HK-2 (cell line): ENCODE data around the gene EFCAB6.

Experiments used
- DNase-seq: peaks from one replicate; pipeline ENCODE4 v3.0.0-alpha.2; 2018; ENCODE audit not compliant: unreplicated experiment

The EFCAB6 gene

DNA sequence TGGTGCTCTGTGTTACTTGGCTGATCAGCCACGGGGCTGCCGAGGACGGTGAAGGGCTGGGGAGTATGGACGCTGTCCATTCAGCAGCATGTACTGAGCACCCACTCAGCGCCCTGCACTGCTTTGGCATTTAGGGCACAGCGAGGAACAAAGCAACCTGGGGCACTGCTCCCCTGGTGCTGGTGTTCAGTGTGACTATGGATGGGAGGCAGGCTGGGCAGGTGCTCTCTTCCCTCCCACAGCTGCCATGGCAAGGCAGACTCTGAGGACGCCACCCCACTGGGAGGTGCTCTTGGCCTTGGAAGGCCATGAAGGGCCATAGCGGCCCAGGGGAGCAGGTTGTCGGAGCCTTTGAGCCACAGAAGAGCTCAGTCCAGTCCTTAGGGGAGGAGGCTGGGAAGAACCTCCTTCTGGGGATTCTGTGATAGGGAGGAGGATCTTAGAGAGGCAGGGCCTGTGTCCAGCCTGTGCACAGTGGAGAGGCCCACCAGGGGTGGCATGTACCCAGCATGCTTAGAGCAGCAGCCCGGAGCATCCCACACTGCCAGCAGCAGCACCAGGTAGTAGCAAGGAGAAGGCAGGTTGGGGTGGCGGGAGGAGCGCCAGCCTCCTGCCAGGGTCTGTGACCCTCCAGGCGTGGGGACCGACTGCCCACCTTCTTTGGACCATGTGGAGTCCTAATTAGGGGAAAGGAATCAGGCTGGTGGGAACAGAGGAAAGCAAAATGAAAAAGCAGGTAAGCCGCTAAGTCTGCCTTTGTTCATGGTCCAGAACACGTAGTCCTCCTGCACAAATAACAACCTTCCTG, 258.4 kb downstream of the EFCAB6 start:
- no peak for DNase-seq

DNA sequence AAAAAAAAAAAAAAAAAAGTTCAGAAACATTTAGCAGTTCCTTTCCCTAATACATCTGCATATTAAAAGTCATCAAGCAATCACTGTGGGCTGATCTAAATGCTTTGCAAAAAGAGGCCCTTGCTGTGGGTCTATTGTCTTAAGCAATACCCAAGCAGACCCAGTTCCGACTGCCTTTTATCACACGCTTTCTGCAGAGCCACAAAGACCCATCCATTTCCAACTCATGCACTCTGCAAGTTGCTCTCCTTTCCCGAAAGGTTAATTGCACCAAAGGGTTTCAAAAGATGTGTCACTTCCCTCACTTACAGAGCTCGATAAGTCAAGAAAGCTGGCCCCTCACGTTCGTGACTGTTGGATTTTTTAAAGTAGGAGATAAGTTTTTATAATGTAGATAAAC, 261.4 kb downstream of the EFCAB6 start:
- no peak for DNase-seq

DNA sequence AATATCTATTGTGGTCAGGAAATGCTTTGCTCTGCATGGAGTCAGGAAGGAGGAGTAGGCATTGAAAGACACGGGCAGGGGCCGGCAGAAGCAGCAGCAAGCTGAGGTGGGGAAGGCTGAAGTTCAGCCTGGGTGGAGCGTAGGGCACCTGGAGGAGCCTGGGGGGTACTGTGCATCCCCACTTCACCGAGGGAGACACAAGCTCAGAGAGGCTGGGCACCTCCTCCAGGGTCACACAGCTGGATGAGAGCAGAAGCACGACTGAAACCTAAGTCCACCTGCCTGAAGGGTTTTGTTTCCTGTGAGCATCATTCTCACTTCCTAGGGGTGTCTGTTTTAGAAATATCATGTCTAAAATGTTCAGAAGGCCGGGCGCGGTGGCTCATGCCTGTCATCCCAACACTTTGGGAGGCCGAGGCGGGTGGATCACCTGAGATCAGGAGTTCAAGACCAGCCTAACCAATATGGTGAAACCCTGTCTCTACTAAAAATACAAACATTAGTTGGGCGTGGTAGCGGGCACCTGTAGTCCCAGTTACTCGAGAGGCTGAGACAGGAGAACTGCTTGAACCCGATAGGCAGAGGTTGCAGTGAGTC, 262.0 kb downstream of the EFCAB6 start:
- DNase-seq, result no peak

DNA sequence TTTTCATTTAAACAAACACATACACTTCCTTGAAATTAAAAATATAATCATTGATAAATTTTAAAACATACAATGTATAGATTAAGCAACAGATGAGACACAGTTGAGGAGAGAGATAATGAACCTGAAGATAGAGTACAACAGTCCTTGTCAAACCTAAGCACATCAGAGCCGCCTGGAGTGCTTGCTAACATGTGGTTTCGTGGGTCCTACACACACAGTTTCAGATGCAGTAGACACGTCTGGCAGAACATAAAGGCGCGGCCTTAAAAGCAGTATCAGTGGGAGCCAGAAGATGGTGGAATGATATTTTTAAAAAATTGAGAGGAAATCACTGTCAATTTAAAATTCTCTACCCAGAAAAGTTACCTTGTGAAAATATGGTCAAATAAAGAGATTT, 265.9 kb downstream of the EFCAB6 start:
- DNase-seq, result no peak

DNA sequence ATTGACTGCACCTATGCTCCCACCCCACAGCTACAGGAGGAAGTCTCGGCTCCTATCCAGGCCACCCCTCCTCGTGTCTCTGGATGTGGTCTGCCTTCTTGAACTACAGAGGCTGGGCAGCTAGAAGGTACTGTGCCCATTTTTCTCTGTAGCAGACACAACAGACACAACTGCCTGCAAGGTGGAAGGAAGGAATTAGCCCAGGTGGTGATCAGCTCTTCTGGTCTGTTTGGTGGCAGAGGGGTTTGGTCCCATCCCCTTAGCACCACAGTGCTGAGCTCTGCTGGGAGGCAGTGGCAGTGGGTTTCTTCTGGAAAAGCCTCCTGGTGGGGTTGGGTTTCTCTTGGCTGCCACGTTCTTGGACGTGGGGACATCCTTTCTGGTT, 267.8 kb downstream of the EFCAB6 start:
- no peak for DNase-seq

DNA sequence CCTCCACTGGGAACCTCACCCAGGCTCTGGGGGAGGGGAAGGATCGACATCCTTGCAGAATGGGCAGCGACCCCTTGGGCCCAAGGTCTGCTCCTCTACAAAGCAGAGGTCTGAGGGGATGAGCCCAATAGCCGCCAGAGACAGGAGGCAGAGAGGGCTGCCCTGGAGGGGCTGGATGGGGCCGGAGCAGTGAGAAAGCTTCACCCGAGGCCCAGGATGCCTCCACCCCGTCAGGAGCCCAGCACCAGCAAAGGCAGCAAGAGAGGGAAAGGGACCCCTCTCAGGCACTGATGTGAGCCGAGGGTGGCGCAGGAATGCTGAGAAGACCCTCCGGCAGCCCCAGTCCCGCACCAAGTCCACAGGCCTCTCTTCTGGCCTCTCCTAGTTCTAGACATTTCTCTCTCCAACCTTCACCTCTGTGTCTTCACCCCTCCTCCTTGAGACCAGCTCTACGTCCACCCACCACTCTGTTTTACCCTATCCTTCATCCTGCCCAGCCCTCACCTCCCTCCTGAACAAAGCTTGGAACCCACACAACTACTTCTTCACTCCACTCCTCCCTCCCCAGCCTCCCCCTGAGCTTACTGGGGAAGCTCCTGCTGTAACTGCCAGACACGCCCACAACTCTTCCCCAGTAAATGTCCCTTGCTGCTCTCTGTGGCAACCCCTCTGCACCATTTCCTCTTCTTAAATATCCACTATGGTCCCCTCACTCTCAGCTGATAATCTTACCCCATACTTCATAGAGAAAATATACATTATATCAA, 268.4 kb downstream of the EFCAB6 start:
- DNase-seq, result no peak

DNA sequence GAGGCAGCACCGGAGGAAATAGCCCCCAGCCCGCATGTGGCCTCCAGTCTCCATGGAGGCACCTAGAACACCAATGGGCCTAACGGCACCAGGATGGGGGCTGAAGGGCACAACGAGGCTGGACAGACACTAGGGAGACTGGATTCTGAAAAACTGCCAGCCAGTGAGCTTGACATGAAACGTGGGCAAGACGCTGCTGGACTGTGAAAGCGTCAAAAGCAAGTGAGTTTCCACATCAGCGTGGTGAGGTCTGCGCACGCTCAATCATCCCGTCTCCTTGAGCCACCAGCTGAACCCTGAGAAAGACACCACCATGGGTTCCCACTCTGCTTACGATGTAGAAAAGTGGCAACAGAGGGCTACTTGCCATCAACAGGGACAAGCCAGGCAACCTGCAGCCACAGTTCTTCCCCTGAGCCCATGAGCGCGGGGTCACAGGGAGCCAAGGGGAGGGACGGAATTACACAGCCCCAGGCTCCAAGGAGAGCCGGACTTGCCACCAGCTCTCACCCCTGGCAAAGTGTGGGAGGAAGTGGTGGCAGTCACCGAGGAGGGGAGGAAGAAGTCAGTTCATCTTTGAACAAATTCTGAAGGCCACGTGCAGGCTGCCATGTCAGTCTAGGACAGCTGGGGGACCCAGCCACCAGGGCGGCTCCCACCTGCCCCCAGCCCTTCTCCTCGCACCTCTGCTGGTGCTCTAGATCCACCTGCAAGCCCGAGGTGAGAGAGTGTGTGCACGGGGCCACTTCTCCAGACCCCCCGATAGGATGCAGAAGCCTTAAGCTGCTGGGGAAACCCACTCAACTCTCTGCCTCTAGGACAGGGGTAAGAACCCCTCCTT, 269.2 kb downstream of the EFCAB6 start:
- no peak for DNase-seq

DNA sequence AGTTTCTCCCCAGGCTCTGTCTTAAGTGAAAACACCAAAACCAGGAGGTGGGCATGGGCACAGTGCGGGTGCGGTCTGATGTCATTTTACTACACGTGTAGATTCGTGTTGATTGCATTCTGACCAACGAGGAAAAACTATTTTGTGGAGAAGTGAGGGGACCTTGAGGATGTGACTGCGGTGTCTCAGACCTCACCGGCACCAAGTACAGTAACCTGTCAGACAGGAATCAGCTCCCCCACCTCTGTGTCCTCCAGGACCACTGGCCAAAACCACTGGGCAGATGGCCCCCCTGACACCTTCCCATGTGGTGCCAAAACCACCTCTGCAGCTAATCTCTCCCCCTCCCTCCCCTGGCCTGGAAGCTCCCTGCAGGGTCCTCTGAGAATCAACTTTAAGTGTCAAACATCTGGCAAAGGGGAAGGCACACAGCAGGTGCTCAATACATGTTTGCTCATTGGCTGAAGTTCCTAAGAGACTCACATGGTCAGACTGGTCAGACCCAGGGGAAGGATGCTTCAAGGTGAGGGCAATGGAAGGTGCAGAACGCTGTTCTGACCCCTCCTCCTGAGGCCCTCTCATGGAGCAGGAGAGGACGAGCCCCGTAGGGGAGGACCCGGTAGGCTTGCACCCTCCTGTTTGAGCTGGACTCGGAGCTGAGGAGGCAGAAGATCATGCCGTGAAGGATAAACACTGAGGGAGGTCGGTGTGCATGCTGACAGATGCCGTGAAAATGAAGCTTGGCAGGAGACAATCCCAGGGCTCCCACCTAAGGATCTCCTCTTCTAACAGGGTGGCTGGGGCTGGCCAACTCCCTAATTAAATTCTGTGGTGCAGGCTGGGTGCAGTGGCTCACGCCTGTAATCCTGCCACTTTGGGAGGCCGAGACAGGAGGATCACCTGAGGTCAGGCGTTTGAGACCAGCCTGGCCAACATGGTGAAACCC, 270.4 kb downstream of the EFCAB6 start:
- no peak for DNase-seq

DNA sequence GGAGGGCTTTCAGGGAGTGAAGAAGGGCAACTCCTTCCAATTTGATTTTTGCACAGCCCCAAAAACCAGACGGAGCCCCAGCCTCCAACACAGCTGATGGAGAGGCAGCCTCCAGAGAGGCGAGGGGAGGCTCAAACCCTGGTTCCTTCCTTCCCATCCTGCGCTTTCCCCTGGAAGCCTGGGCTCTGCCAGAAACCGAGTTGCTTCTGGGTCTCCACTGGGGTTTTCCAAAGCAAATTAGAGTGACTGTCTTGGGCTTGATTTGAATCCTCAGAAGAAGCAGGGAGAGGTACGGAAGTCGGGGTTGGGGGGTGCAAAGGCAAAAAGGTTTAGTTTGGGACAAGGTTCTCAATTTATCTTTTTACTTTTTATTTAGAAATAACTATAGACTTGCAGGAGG, 271.1 kb downstream of the EFCAB6 start:
- no peak for DNase-seq

DNA sequence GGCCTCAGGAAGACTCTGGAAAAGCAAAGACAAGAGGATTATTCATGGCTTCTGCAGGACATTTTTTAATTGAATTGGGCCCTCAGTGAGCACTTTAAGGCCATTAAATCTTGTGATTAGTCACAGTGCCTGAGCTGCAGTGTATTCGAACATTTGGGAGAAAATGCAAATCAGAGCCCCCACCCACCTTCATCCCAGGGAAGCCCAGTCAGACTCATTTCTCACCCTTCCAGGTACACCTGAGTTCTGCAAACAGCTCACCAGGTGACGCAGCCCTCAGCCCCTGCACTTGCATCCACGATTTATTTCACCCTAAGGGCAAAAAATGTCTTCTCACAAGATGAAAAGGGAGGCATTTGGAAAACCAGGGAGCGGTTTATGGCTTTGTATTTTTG, 271.6 kb downstream of the EFCAB6 start:
- DNase-seq, result no peak

DNA sequence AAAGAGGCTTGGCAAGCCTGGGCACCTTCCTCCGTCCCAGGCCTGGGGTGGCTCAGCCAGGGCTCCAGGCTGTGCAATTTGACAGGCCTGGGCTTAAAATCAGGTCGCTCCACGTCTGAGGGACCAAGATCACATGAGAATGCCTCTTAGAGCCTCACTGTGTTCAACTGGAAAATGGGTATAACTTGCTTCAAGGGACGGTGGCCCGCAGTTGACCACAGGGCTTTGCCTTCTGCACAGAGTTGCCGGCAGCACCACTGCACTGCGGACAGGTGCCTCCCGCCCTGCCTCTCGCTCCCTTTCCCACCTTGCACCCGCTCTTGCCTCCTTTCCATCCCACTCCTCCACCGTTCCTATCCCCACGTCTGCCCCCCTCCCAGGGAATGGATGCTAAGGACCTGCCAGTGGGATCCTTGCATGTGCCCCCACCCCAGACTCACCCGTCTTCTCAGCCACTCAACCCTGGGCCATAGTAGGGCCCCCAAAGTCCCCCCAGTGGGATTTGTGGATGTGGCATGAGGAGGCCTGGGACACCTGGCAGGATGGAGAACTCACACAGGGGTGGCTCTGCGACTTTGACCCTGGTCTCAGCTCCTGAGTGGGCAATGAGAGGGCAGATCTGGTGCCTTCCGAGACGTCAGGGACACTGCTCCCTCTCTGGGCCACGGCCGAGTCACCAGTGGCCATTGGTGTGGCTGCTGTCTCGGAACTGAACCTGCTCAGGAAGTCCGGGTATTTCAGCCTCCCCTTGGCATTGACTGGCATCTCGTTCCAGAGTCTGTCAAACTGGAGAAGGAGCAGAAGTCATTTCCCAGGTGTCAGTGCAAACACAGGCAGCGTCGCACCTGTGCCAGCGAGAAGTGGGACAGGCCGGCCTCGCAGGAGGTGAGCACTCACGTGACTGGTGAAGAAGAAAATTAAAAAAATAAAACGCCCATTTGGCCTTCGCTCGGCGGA, 272.3 kb downstream of the EFCAB6 start:
- DNase-seq, result no peak

DNA sequence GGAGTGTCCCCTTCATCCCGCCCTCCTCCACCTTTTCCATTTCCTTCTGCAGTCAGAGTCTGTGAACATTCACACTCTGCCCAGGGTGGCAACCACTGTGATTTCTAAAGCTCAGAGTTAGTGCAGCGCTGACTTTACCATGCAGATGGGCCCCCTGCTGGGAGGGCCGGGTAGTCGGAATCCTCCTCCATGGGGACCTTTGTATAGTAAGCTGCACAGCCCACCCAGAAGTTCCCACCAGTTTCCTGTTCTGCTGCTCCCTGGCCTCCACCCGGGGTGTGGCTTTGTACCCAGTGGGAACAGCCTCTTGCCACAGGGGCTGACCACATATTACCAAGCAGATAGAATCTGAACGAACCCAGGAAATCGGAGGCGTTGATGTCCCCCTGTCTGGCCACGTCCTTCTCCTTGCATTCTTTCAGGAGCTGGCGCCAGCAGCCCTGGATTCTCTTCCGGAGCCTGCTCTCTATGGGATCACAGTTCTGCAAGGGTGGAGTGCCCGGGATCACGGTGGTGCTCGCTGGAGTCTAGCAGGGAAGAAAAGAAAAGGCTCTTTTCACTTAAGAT, 275.0 kb downstream of the EFCAB6 start:
- DNase-seq, result no peak

DNA sequence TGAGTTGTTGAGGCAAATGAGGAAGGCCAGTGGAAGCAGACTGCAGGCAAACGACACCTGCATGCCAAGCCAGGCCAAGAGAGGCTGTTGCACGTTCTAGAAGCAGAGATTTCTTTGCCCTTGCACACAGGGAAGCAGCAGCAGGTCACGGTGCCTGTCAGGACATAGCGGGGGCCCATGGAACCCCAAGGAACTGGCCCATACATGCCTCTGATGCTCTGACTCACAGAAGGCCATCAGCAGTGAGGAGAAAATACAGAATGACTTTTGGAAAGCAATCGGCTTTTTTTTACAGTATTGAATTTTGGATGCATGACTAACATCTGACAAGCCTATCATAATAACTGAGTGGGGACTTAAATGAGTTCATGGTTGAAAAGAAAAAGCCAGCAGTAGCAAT, 276.4 kb downstream of the EFCAB6 start:
- DNase-seq, result no peak

DNA sequence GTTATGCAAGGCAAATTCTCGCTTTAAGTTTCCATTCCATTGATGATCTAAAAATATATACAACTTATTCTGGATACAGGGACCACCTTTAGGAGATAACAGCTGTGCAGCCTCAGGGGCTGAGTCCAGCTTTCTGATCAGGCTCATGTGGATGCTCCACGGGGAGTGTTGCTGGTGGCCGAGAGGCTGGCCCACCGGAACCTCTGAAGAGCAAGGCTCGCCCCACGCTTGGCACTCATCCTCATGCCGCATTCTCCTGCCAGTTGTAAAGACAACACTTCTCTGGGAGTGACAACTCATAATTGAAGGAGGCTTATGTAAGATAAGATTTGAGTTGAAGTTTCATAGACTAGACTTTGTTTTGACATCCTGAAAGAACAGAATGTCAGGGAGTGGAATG, 276.8 kb downstream of the EFCAB6 start:
- DNase-seq, result no peak

DNA sequence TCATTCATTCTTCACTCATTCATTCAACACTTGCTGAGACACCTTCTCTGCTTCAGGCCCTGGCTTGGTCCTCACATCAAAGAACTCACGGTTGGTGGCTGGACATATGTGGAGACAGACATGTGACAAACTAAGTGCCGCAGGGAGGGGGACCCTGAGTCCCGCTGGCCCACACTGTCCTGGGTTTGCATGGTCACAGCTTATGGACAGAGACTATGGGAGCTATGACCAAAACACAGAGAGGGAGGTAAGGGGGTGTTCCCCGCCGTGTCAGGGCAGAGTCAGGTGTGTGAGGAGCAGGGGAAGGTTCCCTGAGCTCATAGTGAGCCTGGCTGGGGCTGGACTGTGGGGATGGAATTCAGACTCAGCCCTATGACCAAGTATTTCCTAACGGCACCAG, 277.2 kb downstream of the EFCAB6 start:
- DNase-seq, result no peak

DNA sequence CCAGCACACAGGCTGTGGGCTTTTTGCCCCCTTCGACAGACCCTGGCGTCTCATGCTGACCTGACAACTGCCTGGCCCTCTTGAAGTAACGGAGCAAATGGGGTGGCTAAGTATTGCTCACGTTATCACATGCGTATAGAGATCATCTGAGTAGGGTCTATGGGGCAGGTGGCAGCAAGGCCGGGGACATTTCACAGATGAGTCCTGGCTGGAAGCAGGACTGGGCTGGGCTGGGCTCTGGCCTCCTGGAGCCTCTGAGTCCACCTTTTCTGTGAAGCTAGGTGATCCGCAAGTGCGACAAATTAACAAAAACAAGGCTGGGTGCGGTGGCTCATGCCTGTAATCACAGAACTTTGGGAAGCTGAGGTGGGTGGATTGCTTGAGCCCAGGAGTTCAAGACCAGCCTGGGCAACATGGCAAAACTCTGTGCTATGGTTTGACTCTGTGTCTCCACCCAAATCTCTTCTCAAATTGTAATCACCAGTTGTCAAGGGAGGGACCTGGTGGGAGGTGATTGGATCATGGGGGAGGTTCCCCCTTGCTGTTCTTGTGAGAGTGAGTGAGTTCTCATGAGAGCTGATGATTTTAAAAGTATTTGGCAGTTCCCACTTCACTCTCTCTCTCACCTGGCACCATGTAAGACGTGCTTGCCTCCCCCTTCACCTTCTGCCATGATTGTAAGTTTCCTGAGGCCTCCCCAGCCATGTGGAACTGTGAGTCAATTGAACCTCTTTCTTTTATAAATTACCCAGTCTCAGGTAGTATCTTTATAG, 278.3 kb downstream of the EFCAB6 start:
- DNase-seq, result no peak

DNA sequence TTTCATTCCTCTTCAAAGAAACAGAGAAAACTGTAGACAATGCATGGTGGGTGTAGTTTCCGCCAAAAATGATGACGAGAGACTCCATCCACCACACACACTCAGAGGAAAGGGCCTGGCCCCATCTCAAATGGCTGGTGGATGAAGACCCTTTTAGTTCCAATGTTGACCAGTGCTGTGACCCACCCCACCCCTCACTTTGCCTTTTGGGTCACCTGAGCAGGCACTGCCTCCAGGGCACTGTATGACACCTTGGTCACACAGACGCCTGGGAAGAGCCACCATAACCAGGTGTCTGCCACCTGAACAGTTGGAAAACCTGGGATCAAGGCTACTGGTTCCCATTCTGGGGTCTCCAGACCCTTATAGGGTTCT, 279.0 kb downstream of the EFCAB6 start:
- no peak for DNase-seq

DNA sequence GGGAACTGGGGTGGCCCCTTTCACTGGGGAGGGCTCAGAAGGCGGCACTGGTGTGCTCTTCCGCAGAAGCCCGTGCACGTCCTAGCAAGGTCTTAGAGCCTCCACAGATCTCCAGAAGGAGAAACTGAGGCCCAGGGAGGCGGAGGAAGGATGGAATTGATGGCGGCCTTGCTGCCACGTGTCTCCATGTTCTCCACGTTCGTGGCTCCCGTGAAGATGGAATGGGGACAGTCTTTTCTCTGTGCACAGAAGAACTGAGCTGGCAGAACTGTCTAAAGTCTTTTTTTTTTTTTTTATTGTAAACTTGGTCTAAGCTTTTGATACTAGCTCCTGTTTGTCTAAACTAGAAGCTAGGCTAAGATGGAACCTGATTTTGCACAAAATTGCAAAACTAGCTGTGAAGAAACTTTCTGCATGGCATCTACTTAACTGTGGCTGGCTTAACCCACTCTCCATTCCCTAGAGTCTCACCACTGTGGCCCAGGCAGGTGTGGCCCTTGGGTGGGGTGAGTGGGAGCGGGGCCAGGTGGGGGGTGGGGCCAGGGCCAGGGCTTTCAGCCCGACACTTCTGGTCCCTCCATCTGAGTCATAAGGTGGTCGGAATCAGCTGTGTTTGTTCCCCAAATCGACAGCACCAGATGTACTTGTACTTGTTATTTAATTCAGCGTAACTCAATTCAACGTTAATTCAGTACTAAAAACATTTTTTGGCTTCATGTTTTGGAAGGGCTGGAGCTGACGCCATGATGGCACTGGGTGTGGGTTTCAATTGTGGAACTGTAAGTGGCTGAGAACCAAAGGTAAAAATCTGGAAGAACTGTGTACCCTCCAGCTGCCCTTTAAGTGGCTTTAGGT, 279.6 kb downstream of the EFCAB6 start:
- DNase-seq, result no peak
